ENCODE data around the gene CLTRN.

The CLTRN gene

GRCh38 chrX:15683193-15683592 is 18.6 kb upstream of the CLTRN start:
- H2AFZ ChIP-seq (ENCODE audit: low read depth, low read length), result no peak overlapping the region
- peaks cover 55% of the 10 kb centered on the region for H3K79me2 ChIP-seq (ENCODE audit: insufficient read depth, low read length)
- no peak overlapping the region for H3K4me2 ChIP-seq (ENCODE audit: insufficient read depth, low read length)
- peaks cover 23% of the 10 kb centered on the region; the same call in 1 of the 2 replicates for H4K20me1 ChIP-seq (ENCODE audit: insufficient read depth, low read length)
- ATAC-seq (ENCODE audit: insufficient read depth, low read depth) (no peak), DNase-seq (no peak)
- H3K4me1 ChIP-seq (ENCODE audit: insufficient read depth, low read length), result 0 out of 2 replicates have a peak, but pooled peaks cover under 1% of the 10 kb centered on the region
- H3K4me3 ChIP-seq (ENCODE audit: low read depth in 1 of 2, low read length in 2 of 2), result no peak overlapping the region
- no peaks in the 10 kb centered on the region for H3K27me3 ChIP-seq (ENCODE audit: insufficient read depth, low read length, poor library complexity)
- no peak overlapping the region for H3K9ac ChIP-seq (ENCODE audit: low read depth, low read length)
- H3K27ac ChIP-seq (ENCODE audit: low read length), result no peak overlapping the region
- H3K9me3 ChIP-seq (ENCODE audit: insufficient read depth, low read length, severe bottlenecking), result no peaks in the 10 kb centered on the region
- TF ChIP-seq CTCF (IDR thresholded peaks at IDR 0.05; ENCODE audit: borderline replicate concordance, extremely low read depth, low read length, poor library complexity, severe bottlenecking) (no peak), EZH2 (IDR thresholded peaks at IDR 0.05; ENCODE audit: borderline replicate concordance, low read depth, low read length, severe bottlenecking) (no peak)
- H3K36me3 ChIP-seq (ENCODE audit: insufficient read depth, low read length), result peaks cover 11% of the 10 kb centered on the region; the same call in 1 of the 2 replicates

DNA sequence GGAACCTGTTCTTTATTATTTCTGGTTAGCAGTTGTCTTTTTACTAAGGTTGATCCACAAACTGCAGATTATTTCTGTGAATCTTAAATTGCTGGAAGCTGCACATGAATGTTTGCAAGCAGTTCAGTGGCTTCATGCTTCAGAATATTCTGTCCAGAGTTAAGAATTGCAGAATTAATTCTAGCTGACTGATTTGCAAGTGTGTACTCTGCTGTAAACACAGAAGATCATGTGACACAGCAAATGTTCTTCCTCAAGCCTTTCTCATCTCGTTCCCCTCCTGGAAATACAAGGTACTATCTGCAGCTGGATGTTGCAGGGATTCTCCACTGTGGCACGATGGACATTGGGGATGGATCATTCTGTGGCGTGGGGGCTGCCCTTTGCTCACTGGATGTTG is 16.8 kb upstream of the CLTRN start:
- H3K9me3 ChIP-seq (ENCODE audit: insufficient read depth, low read length, severe bottlenecking), result no peaks in the 10 kb centered on the region
- H3K4me3 ChIP-seq (ENCODE audit: low read depth in 1 of 2, low read length in 2 of 2), result no peak overlapping the region
- DNase-seq (no peak), ATAC-seq (ENCODE audit: insufficient read depth, low read depth) (no peak)
- H2AFZ ChIP-seq (ENCODE audit: low read depth, low read length), result no peak overlapping the region
- no peak overlapping the region for H3K4me2 ChIP-seq (ENCODE audit: insufficient read depth, low read length)
- H4K20me1 ChIP-seq (ENCODE audit: insufficient read depth, low read length), result peaks cover 22% of the 10 kb centered on the region; the same call in 1 of the 2 replicates
- peaks cover 64% of the 10 kb centered on the region for H3K79me2 ChIP-seq (ENCODE audit: insufficient read depth, low read length)
- TF ChIP-seq CTCF (IDR thresholded peaks at IDR 0.05; ENCODE audit: borderline replicate concordance, extremely low read depth, low read length, poor library complexity, severe bottlenecking), result no peak
- TF ChIP-seq EZH2 (IDR thresholded peaks at IDR 0.05; ENCODE audit: borderline replicate concordance, low read depth, low read length, severe bottlenecking), result no peak
- peaks cover 18% of the 10 kb centered on the region for H3K4me1 ChIP-seq (ENCODE audit: insufficient read depth, low read length)
- H3K27ac ChIP-seq (ENCODE audit: low read length), result no peak overlapping the region
- H3K27me3 ChIP-seq (ENCODE audit: insufficient read depth, low read length, poor library complexity), result no peaks in the 10 kb centered on the region
- no peak overlapping the region for H3K9ac ChIP-seq (ENCODE audit: low read depth, low read length)
- peaks cover 11% of the 10 kb centered on the region; the same call in 1 of the 2 replicates for H3K36me3 ChIP-seq (ENCODE audit: insufficient read depth, low read length)

- no peak for TF ChIP-seq CTCF (IDR thresholded peaks at IDR 0.05; ENCODE audit: borderline replicate concordance, extremely low read depth, low read length, poor library complexity, severe bottlenecking)
- no peak for TF ChIP-seq EZH2 (IDR thresholded peaks at IDR 0.05; ENCODE audit: borderline replicate concordance, low read depth, low read length, severe bottlenecking)
- no peak overlapping the region for H3K27ac ChIP-seq (ENCODE audit: low read length)
- H3K27me3 ChIP-seq (ENCODE audit: insufficient read depth, low read length, poor library complexity), result no peaks in the 10 kb centered on the region
- H4K20me1 ChIP-seq (ENCODE audit: insufficient read depth, low read length), result peaks cover 23% of the 10 kb centered on the region; the same call in 1 of the 2 replicates
- DNase-seq (no peak), ATAC-seq (ENCODE audit: insufficient read depth, low read depth) (no peak)
- no peak overlapping the region for H3K4me3 ChIP-seq (ENCODE audit: low read depth in 1 of 2, low read length in 2 of 2)
- H3K4me2 ChIP-seq (ENCODE audit: insufficient read depth, low read length), result no peak overlapping the region
- peaks cover 21% of the 10 kb centered on the region for H3K4me1 ChIP-seq (ENCODE audit: insufficient read depth, low read length)
- no peak overlapping the region for H3K9ac ChIP-seq (ENCODE audit: low read depth, low read length)
- H3K79me2 ChIP-seq (ENCODE audit: insufficient read depth, low read length), result peaks cover 71% of the 10 kb centered on the region
- H2AFZ ChIP-seq (ENCODE audit: low read depth, low read length), result no peak overlapping the region
- H3K36me3 ChIP-seq (ENCODE audit: insufficient read depth, low read length), result peaks cover 11% of the 10 kb centered on the region; the same call in 1 of the 2 replicates
- H3K9me3 ChIP-seq (ENCODE audit: insufficient read depth, low read length, severe bottlenecking), result no peaks in the 10 kb centered on the region
Measured at GRCh38 chrX:15680401-15680800, 15.8 kb upstream of the CLTRN start.
